ENCODE data around the gene DUSP23.

Gene DUSP23

GRCh38 chr1:159786465-159786864, 5.7 kb downstream of the DUSP23 start:
- DNase-seq (ENCODE audit: low read depth, low spot score) = no peak

DNA sequence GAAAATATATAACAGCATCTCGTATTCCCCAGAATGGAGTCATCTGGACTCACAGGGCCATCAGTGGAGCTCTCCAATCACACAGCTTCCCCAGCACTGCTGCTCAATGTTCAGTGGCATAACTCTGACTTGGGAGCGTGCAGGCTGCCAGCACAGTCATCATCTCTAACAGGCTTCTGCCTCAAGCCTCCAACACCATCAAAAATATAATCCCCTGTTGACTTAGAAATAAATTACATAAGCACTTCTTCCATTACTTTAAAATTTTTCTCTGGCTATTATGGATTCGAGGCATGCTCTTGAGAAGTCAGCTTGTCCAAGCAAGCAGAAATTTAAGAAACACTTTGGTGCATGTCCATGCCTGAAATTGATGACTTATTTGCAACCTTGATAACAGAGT, 6.2 kb downstream of the DUSP23 start:
- no peak for DNase-seq (ENCODE audit: low read depth, low spot score)

GRCh38 chr1:159790237-159790917, 9.6 kb downstream of the DUSP23 start:
- no peak for DNase-seq (ENCODE audit: low read depth, low spot score)

- DNase-seq (ENCODE audit: low read depth, low spot score) = no peak
These were observed 10.3 kb downstream of the DUSP23 start for GRCh38 chr1:159791031-159791430.

DNA sequence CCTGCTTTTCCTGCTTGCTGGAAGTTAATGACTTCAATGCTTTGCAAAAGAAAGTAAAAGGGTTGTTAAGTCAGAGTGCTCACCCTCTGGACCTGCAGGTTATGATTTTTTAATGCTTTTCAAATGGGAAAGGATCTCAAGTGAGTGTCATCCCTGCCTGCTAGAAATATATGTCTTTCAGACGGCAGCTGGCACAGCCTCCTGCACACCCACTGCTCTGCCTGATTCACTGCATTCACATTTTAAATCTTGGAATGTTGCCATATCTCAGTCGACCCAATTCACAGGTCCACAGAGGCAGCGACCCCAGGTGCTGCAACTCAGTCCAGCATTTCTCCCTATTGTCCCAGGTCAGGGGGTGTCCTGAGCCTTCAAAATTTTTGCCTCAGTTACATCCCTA, 10.7 kb downstream of the DUSP23 start:
- no peak for DNase-seq (ENCODE audit: low read depth, low spot score)

- no peak for DNase-seq (ENCODE audit: low read depth, low spot score)
These were observed 14.8 kb downstream of the DUSP23 start for GRCh38 chr1:159795534-159795933.

GRCh38 chr1:159798893-159799292, 18.1 kb downstream of the DUSP23 start:
- peak; percentile 42 for DNase-seq (ENCODE audit: low read depth, low spot score)

GRCh38 chr1:159799446-159799985, 18.8 kb downstream of the DUSP23 start:
- no peak for DNase-seq (ENCODE audit: low read depth, low spot score)

GRCh38 chr1:159800177-159800930, 19.6 kb downstream of the DUSP23 start:
- no peak for DNase-seq (ENCODE audit: low read depth, low spot score)

GRCh38 chr1:159802111-159802510, 21.3 kb downstream of the DUSP23 start, which contains the start of gene FCRL6:
Gene FCRL6 (plus strand): TSS chr1:159802360. CDS start chr1:159802425, 65 bp downstream.
- DNase-seq (ENCODE audit: low read depth, low spot score) = no peak

GRCh38 chr1:159803956-159804689, 23.4 kb downstream of the DUSP23 start:
- no peak for DNase-seq (ENCODE audit: low read depth, low spot score)

DNA sequence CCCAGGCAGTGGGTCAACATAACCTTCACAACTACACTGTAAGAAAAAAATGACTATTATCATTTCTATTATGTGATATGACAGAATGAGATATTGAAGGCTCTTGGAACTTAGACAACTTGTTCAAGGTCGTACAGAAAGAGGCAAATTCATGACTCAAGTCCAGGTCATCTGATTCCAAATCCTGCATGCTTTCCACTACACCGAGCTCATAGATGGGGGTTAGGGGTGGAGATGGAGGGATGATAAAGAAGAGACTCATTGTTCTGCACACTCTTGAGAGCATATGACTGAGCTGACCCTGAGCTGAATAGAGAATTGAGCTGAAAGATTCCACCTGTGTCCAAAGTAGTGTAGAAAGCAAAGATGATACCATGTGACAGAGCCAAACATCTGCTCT, 24.2 kb downstream of the DUSP23 start:
- no peak for DNase-seq (ENCODE audit: low read depth, low spot score)

DNA sequence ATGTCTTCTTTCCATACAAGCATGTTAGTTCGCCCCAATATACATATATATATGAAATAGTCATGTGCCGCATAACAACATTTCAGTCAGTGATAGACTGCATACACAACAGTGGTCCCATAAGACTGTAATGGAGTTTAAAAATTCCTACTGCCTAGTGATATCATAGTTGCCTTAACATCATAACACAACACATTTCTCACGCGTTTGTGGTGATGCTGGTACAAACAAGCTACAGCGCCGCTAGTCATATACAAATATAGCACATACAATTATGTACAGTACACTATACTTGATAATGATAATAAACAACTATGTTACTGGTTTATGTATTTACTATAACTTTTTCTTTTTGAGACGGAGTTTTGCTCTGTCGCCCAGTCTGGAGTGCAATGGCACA, 35.2 kb downstream of the DUSP23 start:
- DNase-seq (ENCODE audit: low read depth, low spot score) = no peak

DNA sequence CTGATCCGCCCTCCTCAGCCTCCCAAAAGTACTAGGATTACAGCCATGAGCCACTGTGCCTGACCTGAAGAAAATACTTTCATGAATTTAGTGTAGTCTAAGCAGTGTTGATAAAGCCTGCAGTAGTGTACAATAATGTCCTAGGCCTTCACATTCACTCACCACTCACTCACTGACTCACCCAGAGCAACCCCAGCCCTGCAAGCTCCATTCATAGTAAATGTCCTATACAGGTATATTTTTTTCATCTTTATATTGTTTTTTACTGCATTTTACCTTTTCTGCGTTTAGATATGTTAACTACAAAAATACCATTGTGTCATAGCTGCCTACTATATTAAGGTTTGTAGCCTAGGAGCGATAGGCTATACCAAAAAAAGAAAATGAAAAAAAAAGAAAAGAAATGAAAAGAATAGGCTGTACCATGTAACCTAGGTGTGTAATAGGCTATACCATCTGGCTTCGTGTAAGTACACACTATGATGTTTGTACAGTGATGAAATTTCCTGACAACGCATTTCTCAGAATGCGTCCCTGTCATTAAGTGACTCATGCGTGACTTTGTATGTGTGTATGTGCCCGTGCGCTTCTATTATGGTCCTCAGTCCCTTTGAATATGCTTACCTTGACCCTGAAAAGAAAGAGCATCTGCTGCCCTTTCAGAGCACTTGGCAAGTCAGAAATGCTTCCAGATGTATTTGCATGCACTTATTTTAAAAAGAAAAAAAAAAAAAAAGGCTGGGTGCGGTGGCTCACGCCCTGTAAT, 36.7 kb downstream of the DUSP23 start:
- no peak for DNase-seq (ENCODE audit: low read depth, low spot score)

GRCh38 chr1:159821171-159821867, 40.6 kb downstream of the DUSP23 start:
- no peak for DNase-seq (ENCODE audit: low read depth, low spot score)

DNA sequence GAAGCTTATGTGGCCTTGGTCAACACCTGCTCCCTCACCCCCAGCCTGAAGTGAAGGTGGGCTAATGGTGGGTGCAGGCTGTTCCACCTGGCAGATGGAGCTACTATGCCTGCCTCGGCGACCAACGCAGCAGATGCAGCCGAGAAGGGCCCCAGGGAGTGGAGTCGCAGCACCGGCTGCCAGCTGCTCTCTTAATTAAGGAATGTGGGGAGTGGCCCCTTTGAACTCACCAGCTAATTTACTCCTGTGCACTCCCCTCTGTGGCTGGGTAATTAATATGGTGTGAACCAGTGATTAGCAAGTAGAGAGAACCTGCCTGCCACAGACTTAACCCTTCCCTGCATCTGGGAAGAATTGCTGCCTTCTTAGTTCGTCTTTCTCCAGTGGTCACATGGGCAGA, 42.6 kb downstream of the DUSP23 start:
- no peak for DNase-seq (ENCODE audit: low read depth, low spot score)

GRCh38 chr1:159825564-159825963, 44.8 kb downstream of the DUSP23 start:
- DNase-seq (ENCODE audit: low read depth, low spot score) = no peak

- no peak for DNase-seq (ENCODE audit: low read depth, low spot score)
These were observed 45.8 kb downstream of the DUSP23 start, which contains the start of gene SLAMF8 for GRCh38 chr1:159826441-159827101. Gene SLAMF8 (plus strand): TSS chr1:159826873. CDS start chr1:159826899, 26 bp downstream.

- DNase-seq (ENCODE audit: low read depth, low spot score) = no peak
These were observed 46.3 kb downstream of the DUSP23 start for GRCh38 chr1:159827102-159827490.

- no peak for DNase-seq (ENCODE audit: low read depth, low spot score)
These were observed 46.8 kb downstream of the DUSP23 start for GRCh38 chr1:159827549-159827948.

Data from brain pericyte (primary cell).